Keratinocyte (primary cell): ENCODE measurements around the gene ARVCF. TPM values are rescaled to one million over a fixed set of nuclear protein-coding genes. Genes with fewer than 3 reads are reported as not detected.

Experiments used
- DNase-seq: peaks from one replicate; pipeline ENCODE4 v3.0.0-alpha.2; 2011; ENCODE audit warnings: low read depth, missing footprints, low spot score
- FAIRE-seq: peaks from 2 replicates; lab custom pipeline; 2011; peaks lifted over from hg19 to GRCh38; lab: Jason Lieb, UNC
- H2AFZ ChIP-seq: 2 replicates; pipeline ENCODE4 v1.6.0; 2012; ENCODE audit warnings: low read length, control low read depth, inconsistent platforms; ENCODE audit not compliant: control insufficient read depth
- H3K27ac ChIP-seq: 2 replicates; pipeline ENCODE4 v1.5.1; 2011; ENCODE audit warnings: low read length; ENCODE audit not compliant: control insufficient read depth, insufficient read depth
- H3K27me3 ChIP-seq: 3 replicates; pipeline ENCODE4 v1.6.0; 2011; ENCODE audit warnings: low read length; ENCODE audit not compliant: control insufficient read depth, insufficient read depth; ENCODE audit errors: extremely low read depth
- H3K36me3 ChIP-seq, 2 experiments: 2 replicates in 1 of 2; 3 replicates in 1 of 2; pipeline ENCODE4 v1.5.1; 2011; ENCODE audit warnings: low read length in 2 of 2, mild to moderate bottlenecking in 1 of 2; ENCODE audit not compliant: control insufficient read depth in 2 of 2, insufficient read depth in 2 of 2; ENCODE audit errors: extremely low read depth in 1 of 2
- H3K4me1 ChIP-seq: 3 replicates; pipeline ENCODE4 v1.5.1; 2011; ENCODE audit warnings: low read length; ENCODE audit not compliant: control insufficient read depth, insufficient read depth; ENCODE audit errors: extremely low read depth
- H3K4me2 ChIP-seq: 3 replicates; pipeline ENCODE4 v1.6.0; 2011; ENCODE audit warnings: low read depth, low read length; ENCODE audit not compliant: control insufficient read depth, insufficient read depth; ENCODE audit errors: extremely low read depth
- H3K4me3 ChIP-seq, 3 experiments: fragments of 200-600 bp in 1 of 3; sonication (generic) in 1 of 3; 2 replicates in 2 of 3; 3 replicates in 1 of 3; pipeline ENCODE4 v1.5.1; 2011 to 2016; ENCODE audit warnings: low read length in 3 of 3, mild to moderate bottlenecking in 3 of 3, control low read depth in 2 of 3, inconsistent platforms in 1 of 3, low read depth in 1 of 3, mixed read lengths in 1 of 3, mixed run types in 1 of 3, moderate library complexity in 1 of 3; ENCODE audit not compliant: control insufficient read depth in 2 of 3, insufficient read depth in 2 of 3; ENCODE audit errors: extremely low read depth in 1 of 3
- H3K79me2 ChIP-seq: 2 replicates; pipeline ENCODE4 v1.6.0; 2012; ENCODE audit warnings: low read length; ENCODE audit not compliant: control insufficient read depth, insufficient read depth
- H3K9ac ChIP-seq: 3 replicates; pipeline ENCODE4 v1.6.0; 2011; ENCODE audit warnings: low read length; ENCODE audit not compliant: control insufficient read depth, insufficient read depth; ENCODE audit errors: extremely low read depth
- H3K9me1 ChIP-seq: 3 replicates; pipeline ENCODE4 v1.6.0; 2011; ENCODE audit warnings: low read length; ENCODE audit not compliant: control insufficient read depth, insufficient read depth; ENCODE audit errors: extremely low read depth
- H3K9me3 ChIP-seq: 2 replicates; pipeline ENCODE4 v1.5.1; 2012; ENCODE audit warnings: low read depth, low read length; ENCODE audit not compliant: control insufficient read depth
- H4K20me1 ChIP-seq: 3 replicates; pipeline ENCODE4 v1.6.0; 2011; ENCODE audit warnings: low read length; ENCODE audit not compliant: control insufficient read depth, insufficient read depth; ENCODE audit errors: extremely low read depth
- CTCF ChIP-seq, 3 experiments: IDR thresholded peaks in 1 of 3; conservative IDR thresholded peaks in 1 of 3; optimal IDR thresholded peaks in 1 of 3; 2 replicates in 2 of 3; 3 replicates in 1 of 3; pipeline versions ENCODE3 to v1.5.1; 2011; ENCODE audit warnings: low read length in 3 of 3, mild to moderate bottlenecking in 3 of 3, moderate library complexity in 2 of 3, control low read depth in 1 of 3, inconsistent platforms in 1 of 3; ENCODE audit not compliant: insufficient read depth in 2 of 3; ENCODE audit errors: extremely low read depth in 1 of 3
- EZH2 ChIP-seq: IDR thresholded peaks from one replicate; pipeline ENCODE4 v1.6.1; 2012; ENCODE audit warnings: inconsistent platforms, mild to moderate bottlenecking, low read length, moderate library complexity
- dilution Hi-C: fragments of 300-500 bp; cut with MboI; formaldehyde crosslinking; loops from one replicate; pipeline ENCODE4 v1.7.0; 2020; ENCODE audit warnings: low sequenced_read_pairs; ENCODE audit not compliant: extremely low pct_ligation_motif_present
- polyA plus RNA-seq, 5 experiments: library from polyadenylated mRNA; depleted of rRNA in 3 of 5; stranded (reverse) in 3 of 5; stranded (forward) in 1 of 5; unstranded in 1 of 5; fragments of >200 nt; gene quantifications; 1 replicate in 1 of 5; 2 replicates in 3 of 5; 3 replicates in 1 of 5; pipeline versions ENCODE4 v1.2.1 to v1.2.3, GENCODE V29; 2011 to 2012; ENCODE audit warnings: missing spikeins in 2 of 5, low read depth in 1 of 5, low replicate concordance in 1 of 5

ARVCF gene
- polyA plus RNA-seq, 1 donor (not counting 4 experiments of a cell fraction or from before 2014, with no cell fraction given), result 5.7 TPM

- FAIRE-seq (no peak), DNase-seq (no peak)
- Histone ChIP-seq H2AFZ (no peak overlapping the region), H3K27ac (no peak overlapping the region), H3K27me3 (peaks cover 15% of the 10 kb centered on the region), H3K9ac (no peak overlapping the region), H3K79me2 (no peaks in the 10 kb centered on the region), H3K4me1 (no peaks in the 10 kb centered on the region), H3K36me3 (no peaks in the 10 kb centered on the region), H3K9me1 (no peaks in the 10 kb centered on the region), H4K20me1 (no peaks in the 10 kb centered on the region), H3K4me2 (no peak overlapping the region), H3K9me3 (no peaks in the 10 kb centered on the region), H3K4me3 (no peak overlapping the region)
- dilution Hi-C loops, result no loop called here
- no peak for TF ChIP-seq CTCF (optimal IDR thresholded peaks at IDR 0.05 in 1 of 3, IDR thresholded peaks at IDR 0.05 in 1 of 3, conservative IDR thresholded peaks at IDR 0.05 in 1 of 3; ENCODE audit: extremely low read depth in 1 of 3, insufficient read depth in 2 of 3, low read length in 3 of 3)
- TF ChIP-seq EZH2, result no peak
Measured at GRCh38 chr22:19998232-19998951, 18.2 kb downstream of the ARVCF start.

GRCh38 chr22:19997561-19998231 is 18.9 kb downstream of the ARVCF start:
- no peaks in the 10 kb centered on the region for H3K9me3 ChIP-seq

More at GRCh38 chr22:19997561-19998231, 18.9 kb downstream of the ARVCF start:
- H3K36me3 ChIP-seq, result no peaks in the 10 kb centered on the region
- no peak overlapping the region for H3K27ac ChIP-seq
- DNase-seq (no peak), FAIRE-seq (no peak)
- H2AFZ ChIP-seq, result no peak overlapping the region
- H3K9me1 ChIP-seq, result no peaks in the 10 kb centered on the region
- no peaks in the 10 kb centered on the region for H4K20me1 ChIP-seq
- dilution Hi-C loops, result no loop called here
- no peaks in the 10 kb centered on the region for H3K79me2 ChIP-seq
- no peak overlapping the region for H3K4me3 ChIP-seq
- H3K4me2 ChIP-seq, result no peak overlapping the region
- no peaks in the 10 kb centered on the region for H3K4me1 ChIP-seq
- no peak overlapping the region for H3K9ac ChIP-seq
- peaks cover 15% of the 10 kb centered on the region for H3K27me3 ChIP-seq
- no peak for TF ChIP-seq CTCF (optimal IDR thresholded peaks at IDR 0.05 in 1 of 3, IDR thresholded peaks at IDR 0.05 in 1 of 3, conservative IDR thresholded peaks at IDR 0.05 in 1 of 3; ENCODE audit: extremely low read depth in 1 of 3, insufficient read depth in 2 of 3, low read length in 3 of 3)
- TF ChIP-seq EZH2, result no peak
